HG02759 (cell line): ENCODE data around the gene CCDC127.

Source experiments
- ATAC-seq: cut with Tn5 transposase; IDR thresholded peaks from one replicate; pipeline ENCODE4 v1.9.1; 2021; ENCODE audit warnings: mild to moderate bottlenecking, moderate library complexity; ENCODE audit not compliant: unreplicated experiment

CCDC127 gene

DNA sequence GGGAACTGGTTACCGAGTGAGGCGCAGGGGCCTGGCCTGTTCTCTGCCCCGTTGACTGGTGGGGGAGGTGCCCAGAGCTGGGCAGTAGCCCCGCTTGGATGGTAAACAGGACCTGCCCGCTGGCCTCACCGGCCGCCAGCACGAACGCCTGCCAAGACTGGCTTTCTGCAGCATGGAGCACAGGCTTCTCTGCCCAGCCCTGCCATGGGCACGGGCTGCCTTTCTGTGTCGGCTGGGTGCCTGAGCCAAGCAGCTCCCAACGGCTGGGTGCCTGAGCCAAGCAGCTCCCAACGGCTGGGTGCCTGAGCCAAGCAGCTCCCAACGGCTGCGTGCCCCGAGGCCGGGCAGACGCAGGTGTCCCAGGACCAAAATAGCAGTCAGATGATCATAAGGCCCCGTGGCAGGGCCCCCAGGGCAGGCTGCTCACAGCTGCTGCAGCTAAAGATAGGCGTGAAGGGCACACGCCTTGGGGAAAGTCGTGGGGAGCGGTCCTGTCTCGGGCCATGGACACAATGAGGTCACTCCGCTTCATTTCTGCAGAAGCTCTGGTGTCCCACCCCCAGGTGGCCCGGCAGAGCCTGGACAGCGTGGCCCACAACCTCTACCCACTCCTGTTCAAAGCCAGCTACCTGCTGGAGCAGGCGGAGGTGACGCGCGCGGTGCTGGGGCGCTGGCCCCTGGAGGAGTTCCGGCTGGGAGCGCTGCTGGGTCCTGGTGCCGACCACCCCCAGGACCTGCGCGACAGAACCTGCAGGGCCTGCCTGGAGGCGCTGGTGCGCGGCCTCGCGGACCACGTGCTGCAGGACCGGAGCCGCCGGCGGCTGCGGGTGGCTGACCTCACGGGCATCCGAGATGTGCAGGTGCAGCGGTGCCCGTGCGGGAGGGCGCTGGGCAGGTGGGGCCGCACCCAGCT, 26.7 kb downstream of the CCDC127 start, which contains the start of gene LRRC14B:
Gene LRRC14B, plus strand, starts transcription at position 460 of the 913 bp plus-strand sequence. Its CDS starts 44 bp downstream, at position 504.
- peak; percentile 52 for ATAC-seq

DNA sequence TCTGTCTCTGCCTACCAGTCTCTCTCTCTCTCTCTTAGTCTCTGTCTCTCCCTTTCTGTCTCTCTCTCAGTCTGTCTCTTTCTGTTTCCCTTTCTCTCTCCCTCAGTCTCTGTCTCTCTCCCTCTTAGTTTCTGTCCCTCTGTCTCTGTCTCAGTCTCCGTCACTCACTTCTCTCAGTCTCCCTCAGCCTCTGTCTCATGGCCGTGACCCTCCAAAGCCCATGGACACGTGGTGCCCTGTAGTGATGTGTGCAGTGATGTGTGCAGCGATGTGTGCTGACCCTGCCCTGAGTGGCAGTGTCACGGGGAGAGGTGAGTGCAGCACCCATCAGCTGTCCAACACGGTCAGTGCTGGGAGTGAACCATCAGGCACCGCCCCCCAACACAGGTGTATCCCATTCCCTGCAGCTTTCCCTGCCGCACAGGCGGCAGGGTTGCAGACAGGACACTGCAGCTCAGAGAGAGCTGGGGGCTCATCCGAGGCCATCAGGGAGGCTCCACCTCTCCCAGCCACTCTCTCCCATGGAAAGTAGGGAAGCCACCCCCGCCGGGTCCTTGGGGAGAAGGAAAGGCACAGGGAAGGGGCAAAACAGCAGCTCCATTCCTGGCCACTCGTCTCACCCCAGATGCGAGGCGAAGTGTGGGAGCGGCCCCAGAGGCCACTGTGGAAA, 27.5 kb downstream of the CCDC127 start:
- ATAC-seq: no peak

DNA sequence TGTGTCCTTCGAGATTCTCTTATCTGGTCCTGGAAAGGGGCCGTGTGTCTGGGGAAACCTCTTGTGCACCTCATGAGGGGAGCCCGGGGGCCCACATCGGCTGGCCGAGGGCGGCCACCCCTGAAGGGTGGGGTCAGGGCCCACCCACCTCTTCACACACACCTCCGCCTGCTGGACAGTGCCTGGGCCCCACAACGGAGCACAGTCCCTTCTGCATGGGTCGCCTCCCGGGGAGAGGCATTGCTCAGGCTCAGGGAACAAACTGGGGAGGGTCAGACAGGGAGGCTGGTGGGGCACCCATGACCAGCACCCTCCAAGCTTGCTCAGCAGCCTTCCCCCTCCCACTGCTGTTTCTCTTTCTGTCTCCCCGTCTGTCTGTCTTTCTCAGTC, 28.0 kb downstream of the CCDC127 start:
- no peak for ATAC-seq

DNA sequence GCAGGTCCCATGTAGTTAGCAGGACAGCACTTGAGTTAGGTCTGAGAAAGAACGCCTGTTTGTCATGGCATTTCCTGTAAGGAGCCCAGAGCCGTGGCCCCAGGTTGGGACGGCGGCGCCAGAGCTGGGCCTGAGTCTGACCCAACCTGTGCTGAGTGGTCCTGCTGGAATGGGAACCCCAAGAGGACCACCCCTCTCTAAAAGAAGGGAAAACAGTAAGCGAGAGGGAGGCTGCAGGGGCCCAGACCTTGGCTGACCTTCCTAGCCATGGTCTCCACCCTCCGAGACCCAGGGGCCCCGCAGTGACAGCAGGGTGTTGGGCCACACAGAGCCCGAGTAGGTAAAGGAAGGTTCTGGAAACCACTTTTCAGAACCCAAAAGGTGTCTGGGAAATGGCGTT, 28.5 kb downstream of the CCDC127 start:
- no peak for ATAC-seq

DNA sequence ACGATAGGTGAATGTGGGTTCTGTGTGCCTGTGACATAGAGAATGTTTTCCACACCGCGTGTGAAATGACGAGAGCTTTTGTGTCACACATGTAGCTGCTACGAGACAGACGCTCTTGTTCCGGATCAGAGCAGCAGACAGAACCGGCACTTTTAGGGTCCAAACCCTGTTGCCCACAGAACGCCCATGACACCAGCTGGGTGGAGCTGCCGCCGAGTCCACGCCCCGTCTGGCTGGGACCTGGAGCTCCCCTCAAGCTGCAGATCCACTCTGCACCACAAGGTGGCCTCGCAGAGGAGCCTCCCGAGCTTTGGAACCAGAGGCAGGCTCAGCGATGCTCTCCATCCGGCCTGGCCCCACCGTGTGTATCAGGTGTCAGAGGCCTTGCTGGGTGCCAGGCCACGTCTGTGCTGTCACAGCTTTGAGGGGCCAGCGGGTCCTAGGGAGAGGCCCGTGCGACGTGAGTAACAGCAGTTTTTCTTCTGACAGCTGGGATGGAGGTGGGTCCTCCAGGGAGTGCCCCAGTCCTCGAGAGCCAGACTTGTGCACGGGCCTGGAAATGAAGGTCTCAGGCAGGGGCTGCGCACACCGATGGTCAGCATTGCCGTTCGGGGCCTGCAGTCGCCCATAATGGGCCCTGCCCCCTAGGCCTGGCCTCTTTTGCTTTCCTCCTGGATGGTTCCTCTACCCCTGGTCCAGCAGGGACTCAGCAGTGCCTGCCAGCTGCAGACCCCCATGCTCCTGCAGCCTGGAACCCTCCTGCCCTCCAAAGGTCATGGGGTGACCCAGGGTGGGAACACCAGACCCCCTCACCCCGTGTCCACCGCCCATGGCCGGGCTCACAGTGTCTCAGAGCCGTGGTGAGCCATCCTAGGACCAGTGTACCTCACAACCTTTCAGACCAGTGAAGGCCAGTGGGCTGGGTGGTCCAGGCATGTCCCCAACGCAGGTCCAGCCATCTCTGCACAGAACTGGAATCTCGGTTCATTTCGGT, 29.2 kb downstream of the CCDC127 start:
- ATAC-seq: peak; percentile 78

DNA sequence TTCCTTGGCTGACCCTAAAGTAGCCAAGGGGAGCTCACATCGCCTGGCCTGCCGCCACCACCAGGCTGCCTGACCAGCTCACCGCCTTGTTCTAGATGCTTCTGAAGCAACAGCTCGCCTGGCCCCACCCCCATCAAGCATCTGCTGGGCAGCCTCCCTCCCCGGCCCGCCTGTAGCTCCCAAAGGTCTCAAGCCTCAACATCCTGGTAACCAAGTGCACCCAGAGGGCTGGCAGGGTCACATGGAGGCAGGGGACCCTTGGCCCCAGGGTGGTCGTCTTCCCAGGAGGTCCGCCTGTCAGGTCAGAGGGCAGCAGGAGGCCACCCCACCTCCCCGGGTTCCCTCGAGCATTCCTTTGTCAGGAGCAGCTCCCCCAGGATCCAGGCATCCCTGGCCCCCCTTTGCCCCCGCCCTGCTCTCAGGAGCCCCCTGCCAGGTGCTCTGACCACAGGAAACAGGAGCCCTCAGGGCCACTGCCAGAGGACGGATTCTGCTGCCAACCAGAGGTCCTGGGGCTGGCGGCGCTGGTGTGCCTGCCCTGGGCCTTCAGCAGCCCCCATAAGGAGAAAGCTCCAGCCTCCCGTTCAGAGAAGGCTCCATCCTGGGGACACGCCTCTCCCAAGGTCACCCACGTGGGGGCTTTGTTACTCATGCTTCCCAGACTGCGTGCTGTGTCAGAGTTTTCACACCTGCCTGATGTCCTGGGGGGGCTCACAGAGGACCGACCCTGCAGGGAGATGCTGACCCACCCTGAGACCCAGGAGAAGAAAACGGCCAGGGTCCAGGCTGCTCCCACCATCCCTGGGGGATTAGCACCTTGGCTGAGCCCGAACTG, 30.1 kb downstream of the CCDC127 start:
- ATAC-seq: no peak

DNA sequence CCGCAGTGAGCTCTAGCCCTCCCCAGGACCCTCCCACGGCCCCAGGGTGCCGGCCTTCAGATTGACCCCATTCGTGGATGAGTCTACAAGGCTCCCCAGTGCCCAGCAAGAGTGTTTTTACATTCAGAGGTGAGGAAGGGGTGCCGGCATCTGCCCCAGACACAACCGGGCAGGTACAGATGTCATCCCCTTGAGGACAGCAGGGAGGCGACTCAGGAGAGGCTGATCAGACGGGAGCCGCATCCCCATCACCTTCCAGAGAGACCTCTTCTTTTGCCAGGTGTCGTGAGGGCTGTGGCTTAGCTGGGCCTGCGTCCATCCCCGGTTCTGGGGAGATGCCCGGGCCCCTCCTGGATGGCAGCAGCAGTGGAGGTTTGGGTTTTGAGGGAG, 30.9 kb downstream of the CCDC127 start:
- no peak for ATAC-seq

DNA sequence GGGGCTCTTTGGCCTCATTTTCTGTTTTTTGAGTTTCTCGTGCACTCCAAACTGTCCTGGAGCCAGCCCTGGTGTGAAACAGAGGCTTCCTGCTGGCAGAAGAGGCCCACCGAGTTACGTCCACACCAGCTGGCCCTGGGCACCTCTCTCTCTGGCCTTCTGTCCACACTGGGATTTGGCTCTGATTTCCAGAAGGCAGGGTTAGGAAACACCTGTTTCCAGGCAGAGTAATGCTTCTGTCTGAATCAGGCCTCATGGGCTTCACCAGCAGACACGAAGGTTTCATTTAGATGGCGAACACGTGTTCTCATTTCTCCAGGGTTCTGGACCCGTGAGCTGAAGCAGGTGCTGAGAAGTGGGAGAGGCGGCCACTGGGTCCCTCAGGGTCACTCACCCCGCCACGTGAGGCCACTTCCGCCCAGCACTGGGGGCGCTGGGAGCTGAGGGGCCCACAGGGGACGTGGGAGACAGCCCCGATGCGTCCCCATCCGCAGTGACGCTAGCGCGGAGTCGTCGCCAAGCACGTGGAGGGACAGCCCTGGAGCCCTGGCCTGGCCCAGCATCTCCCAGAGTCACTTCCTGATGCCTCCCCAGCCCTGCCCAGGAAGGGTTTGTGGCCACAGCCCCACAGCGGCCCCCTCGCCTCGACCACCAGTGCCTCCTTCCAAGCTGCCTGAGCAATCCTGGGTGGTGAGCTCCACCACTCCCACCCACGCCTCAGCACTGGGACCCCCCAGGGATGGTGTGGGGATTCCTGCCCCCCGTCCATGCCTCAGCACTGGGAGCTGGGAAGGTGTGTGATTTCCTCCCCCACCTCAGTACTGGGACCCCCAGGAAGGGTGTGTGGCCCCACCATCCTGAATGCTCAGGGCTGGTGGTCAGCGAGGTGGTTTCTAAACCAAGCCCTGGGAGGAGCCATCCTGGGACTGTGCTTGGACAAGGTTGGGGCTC, 31.6 kb downstream of the CCDC127 start:
- ATAC-seq: no peak

DNA sequence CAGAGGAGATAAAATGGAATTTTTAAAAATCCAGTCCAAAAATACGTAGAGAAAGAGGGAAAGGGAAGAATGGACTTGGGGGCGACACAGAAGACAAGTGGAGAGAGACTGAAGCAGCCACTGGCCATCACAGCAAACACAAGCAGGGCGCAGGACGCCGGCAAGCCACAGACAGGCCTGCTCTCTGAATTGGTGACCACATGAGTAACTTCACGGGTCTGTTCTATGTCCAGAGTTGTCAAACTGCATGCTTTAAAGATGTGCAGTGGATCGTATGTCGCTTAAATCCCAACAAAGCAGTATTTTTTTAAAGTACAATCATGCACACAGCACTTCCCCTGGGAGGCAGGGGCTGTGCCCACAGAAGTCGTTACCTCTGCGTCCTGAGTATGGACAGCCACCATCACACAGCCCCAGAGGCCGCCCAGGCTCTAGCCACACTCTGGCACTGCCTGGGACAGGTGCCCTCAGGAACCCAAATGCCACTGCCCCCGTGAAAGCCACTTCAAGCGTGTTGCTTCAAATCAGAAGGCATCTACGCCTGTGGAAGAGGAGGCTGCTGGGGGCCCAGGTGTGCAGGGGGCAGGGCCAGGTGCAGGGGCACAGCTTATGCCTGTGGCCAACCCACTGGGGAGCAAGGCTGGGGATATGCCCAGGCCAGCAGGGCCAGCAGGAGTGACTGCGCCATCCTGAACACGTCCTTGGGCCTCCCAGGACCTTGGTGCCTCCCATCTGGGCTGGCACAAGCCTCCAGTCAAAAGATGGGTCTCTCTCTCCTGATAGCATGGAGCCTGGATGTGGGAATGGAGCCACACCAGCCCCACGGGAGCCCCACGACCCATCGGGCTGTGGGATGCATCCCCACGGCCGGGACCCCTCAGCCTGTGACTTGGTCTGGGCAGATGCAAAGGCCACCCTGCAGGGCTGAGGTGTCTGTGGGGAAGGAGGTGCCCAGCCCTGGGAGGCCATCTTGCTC, 32.6 kb downstream of the CCDC127 start:
- ATAC-seq: no peak

DNA sequence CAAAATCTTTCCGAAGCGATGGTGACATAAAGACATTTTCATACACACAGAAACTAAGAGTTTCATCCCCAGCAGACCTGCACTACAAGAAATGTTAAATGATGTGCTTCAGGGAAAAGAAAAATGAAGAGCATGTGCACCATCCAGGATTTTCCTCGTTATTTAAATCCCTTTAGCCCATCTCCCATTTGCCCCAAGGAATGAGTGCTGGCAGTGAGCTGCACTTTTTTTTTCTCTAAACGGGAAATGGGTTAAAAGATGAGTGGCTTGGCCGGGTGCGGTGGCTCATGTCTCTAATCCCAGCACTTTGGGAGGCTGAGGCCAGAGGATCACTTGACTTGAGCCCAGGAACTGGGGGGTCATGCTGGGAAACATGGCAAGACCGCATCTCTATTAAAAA, 33.5 kb downstream of the CCDC127 start:
- ATAC-seq: no peak

DNA sequence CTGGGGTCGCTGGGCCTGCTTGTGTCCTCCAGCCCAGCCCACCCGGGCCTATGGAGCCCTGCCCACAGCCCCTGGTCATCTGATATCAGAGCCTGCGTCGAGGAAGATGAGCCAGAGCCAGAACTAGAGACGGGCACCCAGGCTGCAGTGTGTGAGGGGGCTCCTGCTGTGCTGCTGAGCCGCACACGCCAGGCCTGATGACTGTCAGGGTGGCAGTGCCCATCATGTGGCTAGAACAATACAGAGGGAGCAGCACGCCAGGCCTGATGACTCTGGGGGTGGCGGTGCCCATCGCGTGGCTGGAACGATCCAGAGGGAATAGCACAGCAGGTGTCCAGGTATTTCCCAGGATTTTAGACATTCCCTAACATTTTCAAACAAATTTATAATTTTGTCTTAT, 35.8 kb downstream of the CCDC127 start:
- ATAC-seq: no peak

DNA sequence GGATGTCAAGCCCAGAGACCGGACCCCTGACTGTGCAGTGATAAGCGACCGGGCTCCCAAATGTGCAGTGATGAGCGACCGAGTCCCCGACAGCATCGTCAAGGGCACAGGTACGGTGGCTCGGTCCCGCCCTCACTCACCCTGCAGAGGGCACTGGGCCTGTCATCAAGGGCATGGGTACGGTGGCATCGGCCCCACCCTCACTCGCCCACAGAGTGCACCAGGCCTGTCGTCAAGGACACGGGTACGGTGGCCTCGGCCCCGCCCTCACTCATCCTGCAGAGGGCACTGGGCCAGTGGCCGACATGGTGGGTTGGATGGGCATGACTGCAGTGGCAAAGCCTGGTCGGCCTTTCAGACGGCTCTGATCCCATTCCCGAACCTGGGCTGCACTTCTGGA, 36.4 kb downstream of the CCDC127 start:
- ATAC-seq: no peak

DNA sequence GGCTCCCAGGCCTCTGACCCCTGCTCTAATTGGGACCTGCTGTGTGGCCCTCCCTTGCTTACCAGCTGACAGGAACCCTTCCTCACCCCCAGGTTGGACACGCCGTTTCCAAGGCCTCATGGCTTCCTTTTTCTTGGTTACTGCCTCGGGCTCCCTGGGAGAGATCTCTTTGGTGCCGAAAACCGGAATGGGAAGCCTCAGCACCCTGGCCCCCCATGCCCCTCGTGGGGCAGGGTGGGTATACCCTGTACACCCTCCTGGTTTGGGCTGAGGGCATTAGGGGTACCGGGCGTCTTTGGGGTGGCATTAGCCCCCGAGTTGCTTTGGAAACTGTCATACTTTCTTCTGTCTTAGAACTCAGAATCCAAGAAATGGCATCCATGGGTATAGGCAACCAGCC, 36.8 kb downstream of the CCDC127 start:
- ATAC-seq: no peak

DNA sequence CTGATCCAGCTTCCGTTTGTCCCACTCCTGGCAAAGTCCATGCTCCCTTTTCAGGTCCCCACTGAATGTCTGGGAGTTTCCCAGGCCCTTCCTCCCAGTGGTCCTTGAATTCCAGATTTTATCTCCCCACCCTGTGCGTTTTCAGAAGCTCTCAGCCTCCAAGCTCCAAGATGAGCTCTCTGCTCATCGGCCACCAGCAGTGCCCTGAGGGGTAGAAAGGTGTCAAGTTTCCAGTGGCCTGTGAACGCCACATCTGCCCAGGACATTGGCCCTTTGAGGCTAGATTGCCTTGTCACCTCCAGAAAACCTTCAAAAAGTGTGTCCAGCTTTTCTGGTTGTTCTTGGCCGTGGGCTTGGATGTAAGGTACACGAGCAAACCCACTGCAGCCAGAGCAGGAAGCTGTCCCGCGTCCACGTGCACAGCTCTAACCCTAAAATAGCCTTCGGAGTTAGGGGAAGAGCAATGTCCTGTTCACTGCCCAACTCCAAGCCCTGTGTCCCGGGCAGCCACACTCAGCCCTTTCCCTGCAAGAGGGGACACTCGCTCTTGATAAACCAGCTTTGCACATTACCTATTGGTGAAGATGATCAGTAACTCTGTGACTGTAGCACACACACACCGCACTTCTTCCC, 37.6 kb downstream of the CCDC127 start:
- ATAC-seq: no peak

DNA sequence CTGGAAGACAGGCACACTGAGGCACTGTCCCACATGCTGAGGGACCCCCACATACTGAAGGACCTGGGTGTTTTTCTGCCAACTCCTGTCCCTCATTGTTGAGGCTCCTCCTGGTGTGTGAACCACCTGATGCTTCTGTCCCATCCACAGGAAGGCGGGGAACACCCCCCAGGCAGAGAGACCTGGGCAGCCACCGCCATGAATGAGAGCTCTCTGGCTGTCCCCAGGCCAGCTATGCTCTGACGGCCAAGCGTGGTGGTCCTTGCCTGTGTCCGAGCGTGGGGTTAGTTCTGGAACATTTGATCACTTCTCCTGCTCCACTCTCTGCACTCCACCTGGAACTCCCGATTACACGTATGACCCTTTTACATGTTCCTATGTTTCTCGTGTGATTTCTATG, 38.6 kb downstream of the CCDC127 start:
- ATAC-seq: no peak

DNA sequence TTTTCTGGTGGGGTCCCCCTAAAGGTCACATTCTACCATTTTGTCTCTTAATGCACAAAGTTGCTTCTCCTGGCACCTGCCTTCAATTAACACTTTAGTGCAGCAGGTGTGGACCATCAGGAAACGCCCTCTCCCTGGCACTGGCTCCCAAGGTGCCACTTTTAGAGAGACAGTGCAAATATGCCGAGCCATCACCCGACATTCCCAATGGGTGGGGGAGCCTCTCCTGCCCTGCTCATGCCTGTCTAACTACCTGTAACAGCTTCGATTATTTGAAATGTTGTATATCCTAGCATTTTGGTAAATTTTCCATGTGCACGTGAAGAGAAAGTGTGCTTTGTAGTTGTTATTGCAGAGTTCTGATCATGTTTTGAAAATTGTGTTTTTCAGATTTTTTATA, 39.8 kb downstream of the CCDC127 start:
- ATAC-seq: no peak

DNA sequence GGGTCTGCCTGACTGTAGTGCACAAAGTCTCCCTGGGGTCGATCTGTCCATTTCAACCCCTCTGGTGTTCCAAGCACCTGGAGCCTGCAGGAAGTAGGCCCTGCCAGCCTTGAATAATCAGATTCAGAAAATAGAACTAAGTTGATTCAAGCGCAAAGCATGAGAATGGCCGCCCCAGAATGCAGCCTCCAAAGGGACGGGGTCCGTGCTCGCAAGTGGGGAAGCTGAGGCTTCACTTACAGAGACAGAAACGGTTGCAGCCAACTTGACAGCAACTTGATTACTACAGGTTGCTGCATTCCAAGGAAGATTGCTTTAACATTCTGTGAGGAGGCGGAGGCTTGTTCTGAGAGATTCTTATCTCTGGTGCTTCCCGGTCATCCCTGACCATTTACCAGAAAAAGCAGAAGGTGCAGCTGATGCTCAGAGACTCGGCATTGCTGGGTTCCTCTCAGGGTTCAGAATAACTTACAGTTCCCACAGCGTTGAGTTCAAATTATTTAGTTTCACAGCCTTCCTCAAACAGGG, 41.6 kb downstream of the CCDC127 start:
- no peak for ATAC-seq
